ENCODE data around the gene COBL. TPM values are rescaled to one million over a fixed set of nuclear protein-coding genes. Genes with fewer than 3 reads are reported as not detected.

COBL gene
- total RNA-seq, 1 experiment from 2014 or later: 52.3 TPM

DNA sequence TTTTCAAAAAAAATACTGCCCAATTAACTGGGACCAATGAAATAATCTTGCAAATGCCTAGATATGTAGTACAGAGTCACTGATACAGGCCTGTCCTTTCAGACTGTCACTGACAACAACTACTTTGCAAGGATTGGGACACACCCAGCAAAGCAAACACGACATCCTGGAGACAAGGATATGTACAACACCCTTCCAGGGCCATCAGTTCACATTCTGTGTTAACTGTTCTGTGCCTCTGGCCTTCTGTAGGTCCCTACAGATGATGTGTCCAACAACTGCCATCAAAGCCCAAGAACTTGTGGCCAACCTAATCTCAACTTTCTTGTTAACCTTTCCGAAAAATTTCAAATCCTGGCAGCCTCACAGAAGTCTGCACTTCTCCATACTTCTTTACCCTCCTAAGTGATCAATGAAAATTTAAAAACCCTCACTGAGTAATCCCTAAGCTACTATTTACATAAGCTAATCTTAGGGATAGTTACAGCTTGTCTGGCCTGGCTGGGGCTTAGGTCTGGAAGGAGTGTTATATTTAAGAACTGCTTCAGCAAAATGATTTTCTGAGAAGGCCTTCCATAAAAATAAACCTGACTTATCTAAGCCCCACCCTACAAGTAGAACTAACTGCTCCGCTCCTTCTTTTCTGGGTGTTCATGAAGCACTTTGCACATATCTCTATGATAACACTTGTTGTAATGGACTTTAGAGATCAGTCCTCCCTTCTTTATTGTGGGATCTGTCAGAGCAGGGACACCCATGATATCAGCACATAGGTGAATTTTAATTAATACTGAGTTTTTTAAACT is 21.0 kb downstream of the COBL start:
- no peak overlapping the region for H3T11ph ChIP-seq (ENCODE audit: low read length)
- no peak overlapping the region for H2BK20ac ChIP-seq (ENCODE audit: low read depth, low read length, poor library complexity, severe bottlenecking)
- Mint-ChIP-seq H3K27me3 (ENCODE audit: low read depth) (no peaks in the 10 kb centered on the region), H3K9me3 (no peaks in the 10 kb centered on the region), H3K4me3 (no peak overlapping the region), H3K27ac (peak overlapping the region in 1 of 3 experiments; percentile 12; a peak in 1 of 7 replicates), H3K36me3 (ENCODE audit: insufficient read depth in 1 of 3, low read depth in 3 of 3) (no peaks in the 10 kb centered on the region), H3K4me1 (peaks cover 47 to 51% of the 10 kb centered on the region in 2 experiments)
- no CpG with 5 or more reads among the region's 3 CpGs for WGBS (ENCODE audit: extremely low coverage, insufficient read length, low lambda C conversion rate)
- no peak overlapping the region for H2BK120ac ChIP-seq (ENCODE audit: low read depth, low read length, poor library complexity, severe bottlenecking)
- no peaks in the 10 kb centered on the region; the same call in 1 of the 2 replicates for H3K79me2 ChIP-seq (ENCODE audit: insufficient read depth, low read length)
- no peak overlapping the region for H3K27ac ChIP-seq (ENCODE audit: insufficient read length, low read depth, low read length)
- H3K27me3 ChIP-seq (ENCODE audit: insufficient read depth, low read length): no peaks in the 10 kb centered on the region
- H3K9ac ChIP-seq (ENCODE audit: extremely low read depth, insufficient read length, low read length): no peak overlapping the region
- no peak overlapping the region for H2AK5ac ChIP-seq (ENCODE audit: insufficient read length, low read length)
- H2BK5ac ChIP-seq (ENCODE audit: insufficient read length, low read length): no peak overlapping the region
- H2BK12ac ChIP-seq (ENCODE audit: insufficient read length, low read depth, low read length): no peak overlapping the region
- no peak overlapping the region for H3K18ac ChIP-seq (ENCODE audit: insufficient read length, low read depth, low read length)
- no peak overlapping the region for H4K5ac ChIP-seq (ENCODE audit: insufficient read length, low read depth, low read length)
- no peak overlapping the region for H2AFZ ChIP-seq (ENCODE audit: low read length)
- H4K8ac ChIP-seq (replicated peaks; ENCODE audit: insufficient read length, low read depth, low read length): no peak overlapping the region
- no peak overlapping the region for H3K4me2 ChIP-seq (ENCODE audit: insufficient read depth, insufficient read length, low read length)
- H3K4ac ChIP-seq (ENCODE audit: low read depth, low read length): no peak overlapping the region
- TF ChIP-seq, protein P1, sequence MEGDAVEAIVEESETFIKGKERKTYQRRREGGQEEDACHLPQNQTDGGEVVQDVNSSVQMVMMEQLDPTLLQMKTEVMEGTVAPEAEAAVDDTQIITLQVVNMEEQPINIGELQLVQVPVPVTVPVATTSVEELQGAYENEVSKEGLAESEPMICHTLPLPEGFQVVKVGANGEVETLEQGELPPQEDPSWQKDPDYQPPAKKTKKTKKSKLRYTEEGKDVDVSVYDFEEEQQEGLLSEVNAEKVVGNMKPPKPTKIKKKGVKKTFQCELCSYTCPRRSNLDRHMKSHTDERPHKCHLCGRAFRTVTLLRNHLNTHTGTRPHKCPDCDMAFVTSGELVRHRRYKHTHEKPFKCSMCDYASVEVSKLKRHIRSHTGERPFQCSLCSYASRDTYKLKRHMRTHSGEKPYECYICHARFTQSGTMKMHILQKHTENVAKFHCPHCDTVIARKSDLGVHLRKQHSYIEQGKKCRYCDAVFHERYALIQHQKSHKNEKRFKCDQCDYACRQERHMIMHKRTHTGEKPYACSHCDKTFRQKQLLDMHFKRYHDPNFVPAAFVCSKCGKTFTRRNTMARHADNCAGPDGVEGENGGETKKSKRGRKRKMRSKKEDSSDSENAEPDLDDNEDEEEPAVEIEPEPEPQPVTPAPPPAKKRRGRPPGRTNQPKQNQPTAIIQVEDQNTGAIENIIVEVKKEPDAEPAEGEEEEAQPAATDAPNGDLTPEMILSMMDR (conservative IDR thresholded peaks at IDR 0.05): no peak
- no peak overlapping the region for H4K91ac ChIP-seq (ENCODE audit: insufficient read length, low read depth, low read length)
- H4K20me1 ChIP-seq (ENCODE audit: control insufficient read depth, insufficient read depth, insufficient read length): no peaks in the 10 kb centered on the region
- H3K9me3 ChIP-seq (ENCODE audit: control insufficient read depth, low read depth, low read length): no peaks in the 10 kb centered on the region
- H3K14ac ChIP-seq (ENCODE audit: insufficient read depth, low read length): no peak overlapping the region
- H3K79me1 ChIP-seq (ENCODE audit: insufficient read depth, low read depth, low read length, poor library complexity, severe bottlenecking): no peaks in the 10 kb centered on the region
- 0 out of 2 replicates have a peak, but pooled peaks cover 2% of the 10 kb centered on the region for H3K4me1 ChIP-seq (ENCODE audit: insufficient read depth, low read length)
- H2BK15ac ChIP-seq (ENCODE audit: low read depth, low read length): no peak overlapping the region
- H3K56ac ChIP-seq (ENCODE audit: insufficient read length, low read depth, low read length): no peak overlapping the region
- H3K23me2 ChIP-seq (ENCODE audit: insufficient read length, low read depth, low read length, poor library complexity, severe bottlenecking): no peaks in the 10 kb centered on the region
- no peak for DNase-seq
- H3K23ac ChIP-seq (ENCODE audit: insufficient read length, low read depth, low read length): no peak overlapping the region

All from H9 (cell line).